GM20431 (cell line): ENCODE measurements around the gene RAB20.

Experiments
- in situ Hi-C: fragments of 300-500 bp; cut with MseI, MboI; formaldehyde crosslinking; loops from one replicate; pipeline ENCODE4 v1.15.0; 2020; ENCODE audit warnings: low sequenced_read_pairs; ENCODE audit not compliant: unreplicated experiment

Gene RAB20

DNA sequence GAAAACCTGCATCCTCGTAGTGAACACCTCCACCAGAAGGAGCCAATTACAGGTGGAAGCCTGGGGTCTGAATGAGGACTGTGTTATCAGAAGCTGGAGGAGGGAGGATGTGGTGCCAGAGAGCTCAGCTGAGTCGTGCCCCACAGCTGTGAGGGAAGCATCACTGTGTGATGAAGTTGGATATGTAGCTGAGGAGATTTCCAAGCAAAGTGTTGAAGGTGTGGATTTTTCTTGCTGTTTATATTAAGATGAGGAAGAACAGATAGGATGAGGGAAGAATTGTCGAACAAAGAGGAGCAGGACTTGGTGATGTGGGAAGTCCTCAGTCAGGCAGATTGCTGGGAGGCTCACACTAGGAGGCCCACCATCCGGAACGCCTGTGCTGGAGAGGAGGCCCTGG is 4.4 kb downstream of the RAB20 start:
- in situ Hi-C loops, result no loop called here

DNA sequence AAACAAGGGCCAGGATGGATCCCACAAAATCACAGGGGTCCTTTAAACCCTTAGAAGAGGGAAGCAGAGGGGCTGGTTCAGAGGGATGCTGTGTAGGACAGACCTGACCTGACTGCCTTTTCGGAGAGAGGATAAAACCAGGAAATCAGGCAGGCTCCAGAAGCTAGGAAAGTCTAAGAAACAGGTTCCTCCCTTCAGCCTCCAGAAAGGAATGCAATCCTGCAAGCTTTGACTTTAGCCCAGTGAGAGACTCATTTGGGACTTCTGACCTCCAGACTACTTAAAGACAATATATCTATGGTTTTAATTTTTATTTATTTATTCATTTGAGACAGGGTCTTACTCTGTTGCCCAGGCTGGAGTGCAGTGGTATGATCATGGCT is 5.3 kb downstream of the RAB20 start:
- in situ Hi-C loops, result no loop called here

- in situ Hi-C loops, result no loop called here
Measured at GRCh38 chr13:110555601-110556223, 5.8 kb downstream of the RAB20 start.

DNA sequence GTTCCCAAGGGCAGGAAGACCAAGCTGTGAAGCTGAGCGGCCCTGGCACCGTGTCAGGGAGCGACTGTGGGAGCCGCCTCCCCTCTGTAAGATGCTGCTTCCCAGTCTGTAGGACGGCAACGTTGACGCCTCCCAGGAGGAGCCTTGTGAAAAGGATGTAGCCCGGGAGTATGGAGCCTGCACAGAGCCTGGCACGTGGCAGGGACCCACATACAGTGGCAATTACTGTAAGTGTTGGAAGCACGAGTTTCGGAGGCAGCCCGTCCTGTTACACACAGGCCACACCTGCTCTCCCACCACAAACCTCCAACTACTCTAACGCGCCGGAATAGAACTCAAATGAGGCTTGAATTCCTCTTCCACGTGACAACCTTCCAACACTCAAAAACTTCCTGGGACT is 6.6 kb downstream of the RAB20 start:
- in situ Hi-C loops, result no loop called here

GRCh38 chr13:110554227-110554836 is 7.2 kb downstream of the RAB20 start:
- in situ Hi-C loops, result no loop called here

- in situ Hi-C loops, result no loop called here
Measured at GRCh38 chr13:110553417-110553816, 8.1 kb downstream of the RAB20 start.

- in situ Hi-C loops, result no loop called here
Measured at GRCh38 chr13:110552767-110553166, 8.8 kb downstream of the RAB20 start.

DNA sequence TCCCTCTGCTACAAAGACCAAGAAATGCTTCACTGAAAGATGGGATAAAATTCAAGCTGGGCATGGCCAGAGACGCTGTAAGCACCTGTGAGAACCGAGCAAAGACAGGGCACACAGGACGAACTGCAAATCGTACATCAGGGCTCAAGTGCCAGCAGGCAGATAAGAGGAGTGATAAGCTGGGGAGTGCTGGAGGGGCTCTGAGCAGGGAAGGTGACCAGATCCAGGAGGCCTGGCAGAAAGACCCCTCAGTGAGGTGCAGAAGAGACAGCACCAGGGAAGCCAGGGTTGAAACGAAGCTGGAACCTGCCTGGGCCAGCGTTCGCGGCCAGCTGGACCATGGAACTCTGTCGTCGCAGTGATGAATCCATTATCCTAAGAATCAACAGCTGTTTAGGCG is 10.2 kb downstream of the RAB20 start:
- in situ Hi-C loops, result no loop called here

- in situ Hi-C loops, result no loop called here
Measured at GRCh38 chr13:110549795-110550160, 11.7 kb downstream of the RAB20 start.

- in situ Hi-C loops, result no loop called here
Measured at GRCh38 chr13:110548891-110549794, 12.4 kb downstream of the RAB20 start.

GRCh38 chr13:110546926-110547325 is 14.6 kb downstream of the RAB20 start:
- in situ Hi-C loops, result no loop called here

DNA sequence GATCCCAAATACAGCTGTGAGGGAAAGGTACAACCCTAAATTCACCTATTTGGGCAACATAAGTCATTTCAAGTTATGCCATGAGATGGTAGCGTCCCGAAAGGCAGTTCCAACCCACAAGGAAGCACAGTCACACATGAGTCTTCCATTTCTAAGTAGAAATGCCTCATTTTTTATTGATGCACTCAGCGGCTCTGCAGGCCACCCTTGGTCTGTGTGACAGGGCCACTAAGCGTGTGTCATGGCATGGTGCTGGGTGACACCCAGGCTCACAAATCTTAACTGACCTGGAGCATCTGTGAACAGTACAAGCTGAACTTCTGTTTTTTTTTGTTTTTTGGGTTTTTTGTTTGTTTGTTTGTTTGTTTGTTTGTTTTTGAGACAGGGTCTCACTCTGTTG is 15.1 kb downstream of the RAB20 start:
- in situ Hi-C loops, result no loop called here

- in situ Hi-C loops, result no loop called here
Measured at GRCh38 chr13:110542169-110542796, 19.2 kb downstream of the RAB20 start.

- in situ Hi-C loops, result no loop called here
Measured at GRCh38 chr13:110541526-110541920, 20.0 kb downstream of the RAB20 start.

DNA sequence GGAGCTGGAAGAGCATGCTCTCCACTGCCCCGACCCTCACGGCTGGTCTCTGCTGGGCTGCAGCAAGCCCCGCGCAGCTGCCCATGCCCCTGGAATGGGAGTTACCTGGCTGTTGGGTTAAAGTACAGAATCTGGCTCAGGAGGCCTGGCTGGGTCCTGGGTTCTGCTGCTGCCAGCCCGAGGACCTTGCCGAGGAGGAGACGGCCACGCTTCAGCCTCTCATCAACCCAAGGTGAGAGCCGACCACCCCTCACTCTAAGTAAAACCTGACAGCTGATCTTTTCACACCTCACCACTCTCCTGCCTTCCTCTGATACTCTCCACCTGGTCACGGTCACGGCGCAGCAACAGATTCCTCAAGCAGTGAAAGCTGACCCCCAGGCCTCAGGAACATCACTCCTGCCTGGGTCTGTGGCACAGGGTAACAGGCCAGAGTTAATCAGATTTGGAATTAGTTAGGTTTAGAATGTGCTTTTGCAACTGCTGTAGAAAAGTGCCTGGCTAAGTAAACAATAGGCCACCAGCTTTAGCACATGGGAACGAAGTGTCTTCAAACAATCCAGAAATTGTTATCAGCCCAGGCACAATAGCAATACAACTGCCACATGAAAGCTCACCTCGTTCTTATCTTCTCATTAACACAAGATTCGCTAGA is 20.5 kb downstream of the RAB20 start:
- in situ Hi-C loops, result no loop called here

GRCh38 chr13:110539894-110540293 is 21.6 kb downstream of the RAB20 start:
- in situ Hi-C loops, result no loop called here

DNA sequence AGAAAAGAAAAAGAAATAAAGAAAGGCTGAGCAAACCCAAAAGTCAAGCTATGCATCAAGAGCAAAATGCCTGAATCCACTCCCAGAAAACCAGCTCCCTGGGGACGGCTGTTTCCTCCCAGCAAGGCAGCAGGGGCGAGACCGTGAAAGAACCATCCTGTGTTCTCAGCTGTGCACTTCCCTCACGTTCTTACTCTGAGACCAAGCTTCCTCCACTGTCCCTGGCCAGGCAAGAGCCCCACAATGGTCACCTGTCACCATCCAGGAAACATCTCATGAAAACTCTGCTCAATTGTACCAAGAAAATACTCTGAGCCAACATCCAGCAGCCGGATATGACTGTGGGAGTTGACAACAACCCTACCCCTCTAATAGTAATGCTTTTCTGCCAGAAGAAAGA is 22.9 kb downstream of the RAB20 start:
- in situ Hi-C loops, result no loop called here

DNA sequence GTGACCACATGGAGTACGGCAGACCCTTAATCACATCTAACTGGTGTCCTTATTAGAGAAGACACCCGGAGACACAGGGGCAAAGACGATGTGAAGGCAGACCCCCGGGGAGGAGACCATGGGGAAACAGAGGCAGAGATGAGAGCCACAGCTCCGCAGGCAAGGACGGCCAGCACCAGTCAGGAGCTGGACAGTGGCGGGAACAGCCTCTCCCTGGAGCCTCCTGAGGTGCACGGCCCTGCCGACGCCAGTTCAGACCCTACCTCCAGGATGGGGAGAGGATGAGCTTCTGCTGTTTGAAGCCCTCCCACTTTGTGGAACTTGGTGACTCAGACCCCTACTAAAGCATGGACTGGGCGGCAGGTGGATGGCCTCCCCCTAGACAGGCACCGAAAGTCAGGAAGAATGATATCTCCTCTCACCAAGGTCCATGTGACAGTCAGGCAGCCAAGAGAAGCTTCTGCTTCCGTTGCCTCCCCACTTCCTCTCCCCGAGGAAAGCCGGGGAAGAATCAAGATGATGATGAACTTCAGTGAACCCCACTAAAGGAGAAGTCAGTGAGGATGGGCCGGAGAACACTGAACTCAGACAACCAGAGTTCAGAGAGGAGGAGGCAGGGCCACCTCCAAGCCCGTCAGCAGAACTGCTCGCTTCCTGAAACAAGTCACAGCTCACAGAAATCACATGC is 25.4 kb downstream of the RAB20 start:
- in situ Hi-C loops, result no loop called here

DNA sequence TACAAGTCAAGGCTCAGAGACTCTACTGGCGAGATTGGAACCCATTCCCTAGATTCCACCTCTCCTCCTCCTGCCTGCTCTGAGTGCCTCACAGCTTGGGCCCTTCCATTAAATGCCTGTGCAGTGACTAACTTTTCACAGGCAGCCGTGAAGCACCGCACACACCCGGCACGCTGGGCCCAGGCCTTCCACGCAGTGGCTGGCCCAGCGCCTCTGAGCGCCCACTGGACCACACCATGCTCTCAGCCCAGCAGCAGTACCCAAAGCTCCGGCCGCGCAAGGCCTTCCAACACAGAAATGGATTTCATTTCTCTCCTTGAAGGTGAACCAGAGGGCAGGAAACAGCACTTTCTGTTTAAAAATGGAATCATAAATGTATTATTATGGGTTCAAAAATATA is 26.0 kb downstream of the RAB20 start:
- in situ Hi-C loops, result no loop called here
